Activated CD4-positive, alpha-beta T cell treated with anti-CD3 and anti-CD28 coated beads, Interleukin-2, amount 50 U/mL, for 1 hour (primary cell): ENCODE measurements around the gene RHBDD3.
"Not testable (repeated sequence)": the region's sequence is repeated elsewhere in the genome, so short reads cannot be mapped to it uniquely, and the experiment has no call there.

Source experiments
- DNase-seq: peaks from one replicate; pipeline ENCODE4 v3.0.0-alpha.2; 2020

Gene RHBDD3

GRCh38 chr22:29245626-29246385 is 22.0 kb downstream of the RHBDD3 start:
- DNase-seq: peak; percentile 65

GRCh38 chr22:29244785-29245625 is 22.8 kb downstream of the RHBDD3 start:
- DNase-seq: no peak

GRCh38 chr22:29243874-29244446 is 23.8 kb downstream of the RHBDD3 start:
- no peak for DNase-seq

- DNase-seq: not testable (repeated sequence)
Observed at GRCh38 chr22:29240481-29240880, 27.3 kb downstream of the RHBDD3 start.

GRCh38 chr22:29233277-29233877 is 34.4 kb downstream of the RHBDD3 start:
- DNase-seq: no peak

- no peak for DNase-seq
Observed at GRCh38 chr22:29231971-29232959, 35.5 kb downstream of the RHBDD3 start.

- no peak for DNase-seq
Observed at GRCh38 chr22:29230972-29231875, 36.6 kb downstream of the RHBDD3 start.

- DNase-seq: no peak
Observed at GRCh38 chr22:29226351-29226981, 41.3 kb downstream of the RHBDD3 start.

- DNase-seq: no peak
Observed at GRCh38 chr22:29225422-29226090, 42.2 kb downstream of the RHBDD3 start.

GRCh38 chr22:29224859-29225410 is 42.8 kb downstream of the RHBDD3 start:
- no peak for DNase-seq

- no peak for DNase-seq
Observed at GRCh38 chr22:29224121-29224858, 43.5 kb downstream of the RHBDD3 start.

GRCh38 chr22:29219881-29220670 is 47.7 kb downstream of the RHBDD3 start:
- no peak for DNase-seq

- DNase-seq: not testable (repeated sequence)
Observed at GRCh38 chr22:29219409-29219782, 48.4 kb downstream of the RHBDD3 start.

GRCh38 chr22:29218758-29219408 is 48.9 kb downstream of the RHBDD3 start:
- no peak for DNase-seq

GRCh38 chr22:29217827-29218757 is 49.7 kb downstream of the RHBDD3 start:
- DNase-seq: no peak
